C4-2B (cell line): ENCODE results near the gene ZNF385A.

Experiments used
- ZFX ChIP-seq: fragments of 450-650 bp; IDR thresholded peaks from 2 replicates; pipeline ENCODE4 v1.6.1; 2017
- TF ChIP-seq, protein P1 (sequence below): fragments of 450-650 bp; conservative IDR thresholded peaks from 2 replicates; pipeline ENCODE4 v1.5.1; 2017; ENCODE audit warnings: mild to moderate bottlenecking

DNA sequence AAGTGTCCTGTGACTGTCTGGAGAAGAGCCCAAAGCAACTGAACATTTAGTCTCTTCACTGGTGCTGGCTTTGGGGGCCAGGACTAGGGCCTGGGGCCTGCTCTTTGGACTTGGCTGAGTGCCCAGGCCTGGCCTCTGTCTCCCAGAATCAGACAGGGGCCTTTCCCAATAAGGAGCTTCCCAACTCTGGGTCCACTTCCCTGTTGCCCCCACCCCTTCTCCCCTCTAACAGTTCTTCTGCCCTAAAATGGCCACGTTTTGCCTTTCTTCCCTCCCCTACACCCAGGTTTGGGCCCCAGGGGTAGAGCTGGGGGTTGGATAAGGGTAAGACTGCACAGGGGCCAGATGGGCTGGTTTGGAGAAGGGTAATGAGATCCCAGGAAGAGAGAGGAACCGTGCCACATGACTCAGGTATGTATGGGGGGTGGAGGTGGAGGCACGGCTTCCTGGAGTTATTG lies 44.5 kb upstream of the ZNF385A start:
- TF ChIP-seq, protein P1, sequence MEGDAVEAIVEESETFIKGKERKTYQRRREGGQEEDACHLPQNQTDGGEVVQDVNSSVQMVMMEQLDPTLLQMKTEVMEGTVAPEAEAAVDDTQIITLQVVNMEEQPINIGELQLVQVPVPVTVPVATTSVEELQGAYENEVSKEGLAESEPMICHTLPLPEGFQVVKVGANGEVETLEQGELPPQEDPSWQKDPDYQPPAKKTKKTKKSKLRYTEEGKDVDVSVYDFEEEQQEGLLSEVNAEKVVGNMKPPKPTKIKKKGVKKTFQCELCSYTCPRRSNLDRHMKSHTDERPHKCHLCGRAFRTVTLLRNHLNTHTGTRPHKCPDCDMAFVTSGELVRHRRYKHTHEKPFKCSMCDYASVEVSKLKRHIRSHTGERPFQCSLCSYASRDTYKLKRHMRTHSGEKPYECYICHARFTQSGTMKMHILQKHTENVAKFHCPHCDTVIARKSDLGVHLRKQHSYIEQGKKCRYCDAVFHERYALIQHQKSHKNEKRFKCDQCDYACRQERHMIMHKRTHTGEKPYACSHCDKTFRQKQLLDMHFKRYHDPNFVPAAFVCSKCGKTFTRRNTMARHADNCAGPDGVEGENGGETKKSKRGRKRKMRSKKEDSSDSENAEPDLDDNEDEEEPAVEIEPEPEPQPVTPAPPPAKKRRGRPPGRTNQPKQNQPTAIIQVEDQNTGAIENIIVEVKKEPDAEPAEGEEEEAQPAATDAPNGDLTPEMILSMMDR = no peak
- TF ChIP-seq ZFX = no peak
